ENCODE measurements around the gene RABGAP1. TPM values are rescaled to one million over a fixed set of nuclear protein-coding genes. Genes with fewer than 3 reads are reported as not detected.

RABGAP1 gene
- total RNA-seq, 1 experiment from 2014 or later = 85.1 TPM

- Histone ChIP-seq H3K9me3 (ENCODE audit: low read length) (no peaks in the 10 kb centered on the region), H3K79me2 (ENCODE audit: low read length) (peaks cover 2% of the 10 kb centered on the region; the same call in 1 of the 2 replicates), H3K36me3 (ENCODE audit: insufficient read depth, low read length) (peaks cover 30% of the 10 kb centered on the region; the same call in 1 of the 2 replicates), H3K4me1 (ENCODE audit: low read length) (peaks cover 27% of the 10 kb centered on the region), H4K20me1 (ENCODE audit: insufficient read depth, low read depth, low read length) (no peaks in the 10 kb centered on the region), H2AFZ (ENCODE audit: low read length) (no peak overlapping the region), H3K9me2 (replicated peaks; ENCODE audit: insufficient read depth, low read length) (no peaks in the 10 kb centered on the region), H3K27me3 (ENCODE audit: low read length) (no peaks in the 10 kb centered on the region), H3K4me3 (ENCODE audit: low read length) (no peak overlapping the region), H3K4me2 (ENCODE audit: low read depth, low read length, poor library complexity, severe bottlenecking) (no peak overlapping the region), H3K9ac (ENCODE audit: low read length) (no peak overlapping the region), H3K27ac (ENCODE audit: low read length) (no peak overlapping the region)
- DNase-seq = no peak
Observed at GRCh38 chr9:123107639-123108285, 166.9 kb downstream of the RABGAP1 start.

GRCh38 chr9:123108976-123109375 is 168.2 kb downstream of the RABGAP1 start:
- no peak overlapping the region for H3K4me2 ChIP-seq (ENCODE audit: low read depth, low read length, poor library complexity, severe bottlenecking)
- no peaks in the 10 kb centered on the region for H3K27me3 ChIP-seq (ENCODE audit: low read length)
- H3K9ac ChIP-seq (ENCODE audit: low read length) = no peak overlapping the region
- peaks cover 2% of the 10 kb centered on the region; the same call in 1 of the 2 replicates for H3K79me2 ChIP-seq (ENCODE audit: low read length)
- no peaks in the 10 kb centered on the region for H3K9me3 ChIP-seq (ENCODE audit: low read length)
- peaks cover 33% of the 10 kb centered on the region; the same call in 1 of the 2 replicates for H3K36me3 ChIP-seq (ENCODE audit: insufficient read depth, low read length)
- H2AFZ ChIP-seq (ENCODE audit: low read length) = no peak overlapping the region
- DNase-seq = no peak
- H3K4me3 ChIP-seq (ENCODE audit: low read length) = no peak overlapping the region
- H4K20me1 ChIP-seq (ENCODE audit: insufficient read depth, low read depth, low read length) = no peaks in the 10 kb centered on the region
- H3K27ac ChIP-seq (ENCODE audit: low read length) = no peak overlapping the region
- peaks cover 15% of the 10 kb centered on the region for H3K4me1 ChIP-seq (ENCODE audit: low read length)
- no peaks in the 10 kb centered on the region for H3K9me2 ChIP-seq (replicated peaks; ENCODE audit: insufficient read depth, low read length)

GRCh38 chr9:123109540-123110279 is 168.9 kb downstream of the RABGAP1 start:
- Histone ChIP-seq H3K36me3 (ENCODE audit: insufficient read depth, low read length) (peaks cover 27% of the 10 kb centered on the region; the same call in 1 of the 2 replicates), H3K4me2 (ENCODE audit: low read depth, low read length, poor library complexity, severe bottlenecking) (no peak overlapping the region), H3K4me3 (ENCODE audit: low read length) (no peak overlapping the region), H3K9ac (ENCODE audit: low read length) (no peak overlapping the region), H3K79me2 (ENCODE audit: low read length) (peaks cover 2% of the 10 kb centered on the region; the same call in 1 of the 2 replicates), H2AFZ (ENCODE audit: low read length) (no peak overlapping the region), H3K9me2 (replicated peaks; ENCODE audit: insufficient read depth, low read length) (no peaks in the 10 kb centered on the region), H3K9me3 (ENCODE audit: low read length) (no peaks in the 10 kb centered on the region), H3K4me1 (ENCODE audit: low read length) (peaks cover 7% of the 10 kb centered on the region), H3K27ac (ENCODE audit: low read length) (no peak overlapping the region), H3K27me3 (ENCODE audit: low read length) (no peaks in the 10 kb centered on the region), H4K20me1 (ENCODE audit: insufficient read depth, low read depth, low read length) (no peaks in the 10 kb centered on the region)
- DNase-seq = no peak

GRCh38 chr9:123111427-123112014 is 170.7 kb downstream of the RABGAP1 start:
- Histone ChIP-seq H3K36me3 (ENCODE audit: insufficient read depth, low read length) (peaks cover 19% of the 10 kb centered on the region; the same call in 1 of the 2 replicates), H3K9me3 (ENCODE audit: low read length) (no peaks in the 10 kb centered on the region), H3K27me3 (ENCODE audit: low read length) (no peaks in the 10 kb centered on the region), H3K79me2 (ENCODE audit: low read length) (no peaks in the 10 kb centered on the region), H3K4me2 (ENCODE audit: low read depth, low read length, poor library complexity, severe bottlenecking) (no peak overlapping the region), H3K9me2 (replicated peaks; ENCODE audit: insufficient read depth, low read length) (no peaks in the 10 kb centered on the region), H3K4me1 (ENCODE audit: low read length) (no peaks in the 10 kb centered on the region), H3K9ac (ENCODE audit: low read length) (no peak overlapping the region), H4K20me1 (ENCODE audit: insufficient read depth, low read depth, low read length) (no peaks in the 10 kb centered on the region), H3K4me3 (ENCODE audit: low read length) (no peak overlapping the region), H2AFZ (ENCODE audit: low read length) (no peak overlapping the region), H3K27ac (ENCODE audit: low read length) (0 out of 2 replicates have a peak overlapping the region, but pooled peaks have one; percentile 7)
- DNase-seq = no peak

GRCh38 chr9:123112015-123112975 is 171.5 kb downstream of the RABGAP1 start:
- DNase-seq = no peak
- Histone ChIP-seq H4K20me1 (ENCODE audit: insufficient read depth, low read depth, low read length) (no peaks in the 10 kb centered on the region), H3K4me2 (ENCODE audit: low read depth, low read length, poor library complexity, severe bottlenecking) (no peak overlapping the region), H3K4me1 (ENCODE audit: low read length) (no peaks in the 10 kb centered on the region), H3K36me3 (ENCODE audit: insufficient read depth, low read length) (peaks cover 18% of the 10 kb centered on the region; the same call in 1 of the 2 replicates), H3K9ac (ENCODE audit: low read length) (no peak overlapping the region), H3K9me2 (replicated peaks; ENCODE audit: insufficient read depth, low read length) (no peaks in the 10 kb centered on the region), H3K4me3 (ENCODE audit: low read length) (no peak overlapping the region), H3K9me3 (ENCODE audit: low read length) (no peaks in the 10 kb centered on the region), H3K79me2 (ENCODE audit: low read length) (no peaks in the 10 kb centered on the region), H3K27me3 (ENCODE audit: low read length) (no peaks in the 10 kb centered on the region), H3K27ac (ENCODE audit: low read length) (no peak overlapping the region), H2AFZ (ENCODE audit: low read length) (no peak overlapping the region)

- Histone ChIP-seq H3K27ac (ENCODE audit: low read length) (no peak overlapping the region), H3K9ac (ENCODE audit: low read length) (no peak overlapping the region), H3K4me2 (ENCODE audit: low read depth, low read length, poor library complexity, severe bottlenecking) (no peak overlapping the region), H3K4me3 (ENCODE audit: low read length) (no peak overlapping the region), H3K27me3 (ENCODE audit: low read length) (no peaks in the 10 kb centered on the region), H3K36me3 (ENCODE audit: insufficient read depth, low read length) (peaks cover 19% of the 10 kb centered on the region; the same call in 1 of the 2 replicates), H2AFZ (ENCODE audit: low read length) (no peak overlapping the region), H3K9me3 (ENCODE audit: low read length) (no peaks in the 10 kb centered on the region), H3K9me2 (replicated peaks; ENCODE audit: insufficient read depth, low read length) (no peaks in the 10 kb centered on the region), H3K4me1 (ENCODE audit: low read length) (no peaks in the 10 kb centered on the region), H3K79me2 (ENCODE audit: low read length) (no peaks in the 10 kb centered on the region), H4K20me1 (ENCODE audit: insufficient read depth, low read depth, low read length) (no peaks in the 10 kb centered on the region)
- no peak for DNase-seq
Observed at GRCh38 chr9:123113185-123113584, 172.4 kb downstream of the RABGAP1 start.

GRCh38 chr9:123115146-123115913 is 174.5 kb downstream of the RABGAP1 start:
- 0 out of 2 replicates have a peak, but pooled peaks cover 3% of the 10 kb centered on the region for H3K79me2 ChIP-seq (ENCODE audit: low read length)
- no peak overlapping the region for H2AFZ ChIP-seq (ENCODE audit: low read length)
- H3K9ac ChIP-seq (ENCODE audit: low read length) = no peak overlapping the region
- no peaks in the 10 kb centered on the region for H3K9me2 ChIP-seq (replicated peaks; ENCODE audit: insufficient read depth, low read length)
- H3K27me3 ChIP-seq (ENCODE audit: low read length) = no peaks in the 10 kb centered on the region
- H4K20me1 ChIP-seq (ENCODE audit: insufficient read depth, low read depth, low read length) = no peaks in the 10 kb centered on the region
- H3K4me1 ChIP-seq (ENCODE audit: low read length) = peaks cover 8% of the 10 kb centered on the region
- peaks cover 24% of the 10 kb centered on the region; the same call in 1 of the 2 replicates for H3K36me3 ChIP-seq (ENCODE audit: insufficient read depth, low read length)
- no peak overlapping the region for H3K4me2 ChIP-seq (ENCODE audit: low read depth, low read length, poor library complexity, severe bottlenecking)
- no peaks in the 10 kb centered on the region for H3K9me3 ChIP-seq (ENCODE audit: low read length)
- no peak overlapping the region for H3K4me3 ChIP-seq (ENCODE audit: low read length)
- DNase-seq = no peak
- no peak overlapping the region for H3K27ac ChIP-seq (ENCODE audit: low read length)

Data from Karpas-422 (cell line).